H9 (cell line): ENCODE data around the gene INO80. TPM values are rescaled to one million over a fixed set of nuclear protein-coding genes. Genes with fewer than 3 reads are reported as not detected.

Experiments used
- DNase-seq: peaks from one replicate; pipeline ENCODE4 v3.0.0-alpha.2; 2017
- H2AFZ ChIP-seq: one replicate; pipeline ENCODE4 v1.6.1; 2013; ENCODE audit warnings: mild to moderate bottlenecking, low read length, control low read depth, moderate library complexity
- H2AK5ac ChIP-seq: 2 replicates; pipeline ENCODE4 v1.6.1; 2013; ENCODE audit warnings: low read length, control low read depth, mixed read lengths; ENCODE audit not compliant: insufficient read length
- H2BK120ac ChIP-seq: one replicate; pipeline ENCODE4 v1.6.1; 2013; ENCODE audit warnings: low read depth, mild to moderate bottlenecking, low read length, control low read depth, inconsistent platforms; ENCODE audit not compliant: poor library complexity, severe bottlenecking
- H2BK12ac ChIP-seq: 2 replicates; pipeline ENCODE4 v1.6.1; 2013; ENCODE audit warnings: low read length, control low read depth, mixed read lengths, low read depth; ENCODE audit not compliant: insufficient read length
- H2BK15ac ChIP-seq: 2 replicates; pipeline ENCODE4 v1.6.1; 2013; ENCODE audit warnings: low read depth, low read length, control low read depth
- H2BK20ac ChIP-seq: one replicate; pipeline ENCODE4 v1.6.1; 2013; ENCODE audit warnings: low read depth, mild to moderate bottlenecking, low read length, control low read depth, inconsistent platforms; ENCODE audit not compliant: poor library complexity, severe bottlenecking
- H2BK5ac ChIP-seq: 2 replicates; pipeline ENCODE4 v1.6.1; 2013; ENCODE audit warnings: low read length, control low read depth, mixed read lengths; ENCODE audit not compliant: insufficient read length
- H3K14ac ChIP-seq: 2 replicates; pipeline ENCODE4 v1.6.1; 2013; ENCODE audit warnings: low read length, control low read depth; ENCODE audit not compliant: insufficient read depth
- H3K18ac ChIP-seq: 2 replicates; pipeline ENCODE4 v1.6.1; 2013; ENCODE audit warnings: low read depth, mild to moderate bottlenecking, mixed read lengths, low read length, control low read depth; ENCODE audit not compliant: insufficient read length
- H3K23ac ChIP-seq: 2 replicates; pipeline ENCODE4 v1.6.1; 2013; ENCODE audit warnings: low read length, control low read depth, mixed read lengths, low read depth; ENCODE audit not compliant: insufficient read length
- H3K23me2 ChIP-seq: 2 replicates; pipeline ENCODE4 v1.6.1; 2013; ENCODE audit warnings: low read depth, mild to moderate bottlenecking, mixed read lengths, low read length, control low read depth; ENCODE audit not compliant: insufficient read length, poor library complexity, severe bottlenecking
- H3K27ac ChIP-seq: 2 replicates; pipeline ENCODE4 v1.5.1; 2013; ENCODE audit warnings: low read length, control low read depth, mixed read lengths, low read depth; ENCODE audit not compliant: insufficient read length
- H3K27me3 ChIP-seq: 2 replicates; pipeline ENCODE4 v1.6.1; 2013; ENCODE audit warnings: low read length, control low read depth, inconsistent platforms; ENCODE audit not compliant: insufficient read depth
- H3K4ac ChIP-seq: 2 replicates; pipeline ENCODE4 v1.6.1; 2013; ENCODE audit warnings: low read depth, mild to moderate bottlenecking, control low read depth, inconsistent platforms, low read length, moderate library complexity
- H3K4me1 ChIP-seq: 2 replicates; pipeline ENCODE4 v1.6.1; 2013; ENCODE audit warnings: low read length, control low read depth, inconsistent platforms; ENCODE audit not compliant: insufficient read depth
- H3K4me2 ChIP-seq: 2 replicates; pipeline ENCODE4 v1.6.1; 2013; ENCODE audit warnings: low read length, control low read depth, mixed read lengths; ENCODE audit not compliant: insufficient read length, insufficient read depth
- H3K56ac ChIP-seq: 2 replicates; pipeline ENCODE4 v1.6.1; 2013; ENCODE audit warnings: low read depth, mild to moderate bottlenecking, mixed read lengths, low read length, control low read depth; ENCODE audit not compliant: insufficient read length
- H3K79me1 ChIP-seq: 2 replicates; pipeline ENCODE4 v1.6.1; 2013; ENCODE audit warnings: low read depth, mild to moderate bottlenecking, moderate library complexity, low read length, control low read depth, inconsistent platforms; ENCODE audit not compliant: insufficient read depth, poor library complexity, severe bottlenecking
- H3K79me2 ChIP-seq: 2 replicates; pipeline ENCODE4 v1.6.1; 2013; ENCODE audit warnings: low read length, control low read depth, inconsistent platforms; ENCODE audit not compliant: insufficient read depth
- H3K9ac ChIP-seq: 2 replicates; pipeline ENCODE4 v1.6.1; 2013; ENCODE audit warnings: low read length, control low read depth, mixed read lengths; ENCODE audit not compliant: insufficient read length; ENCODE audit errors: extremely low read depth
- H3K9me3 ChIP-seq: one replicate; pipeline ENCODE4 v1.6.1; 2013; ENCODE audit warnings: low read depth, low read length, inconsistent platforms; ENCODE audit not compliant: control insufficient read depth
- H3T11ph ChIP-seq: one replicate; pipeline ENCODE4 v1.6.1; 2013; ENCODE audit warnings: mild to moderate bottlenecking, low read length, control low read depth, inconsistent platforms
- H4K20me1 ChIP-seq: one replicate; pipeline ENCODE4 v1.6.1; 2013; ENCODE audit not compliant: control insufficient read depth, insufficient read length, insufficient read depth
- H4K5ac ChIP-seq: 2 replicates; pipeline ENCODE4 v1.6.1; 2013; ENCODE audit warnings: low read depth, mild to moderate bottlenecking, mixed read lengths, low read length, control low read depth; ENCODE audit not compliant: insufficient read length
- H4K8ac ChIP-seq: replicated peaks from 2 replicates; pipeline ENCODE4 v1.6.1; 2013; ENCODE audit warnings: low read length, control low read depth, mixed read lengths, low read depth; ENCODE audit not compliant: insufficient read length
- H4K91ac ChIP-seq: 2 replicates; pipeline ENCODE4 v1.6.1; 2013; ENCODE audit warnings: low read depth, mild to moderate bottlenecking, moderate library complexity, mixed read lengths, low read length, control low read depth; ENCODE audit not compliant: insufficient read length
- H3K27ac Mint-ChIP-seq, 3 experiments: 2 replicates in 2 of 3; 3 replicates in 1 of 3; pipeline ENCODE4 v1.8.0; 2020 to 2021; ENCODE audit warnings: mixed read lengths in 3 of 3, mild to moderate bottlenecking in 1 of 3, moderate library complexity in 1 of 3
- H3K27me3 Mint-ChIP-seq: 2 replicates; pipeline ENCODE4 v1.8.0; 2021; ENCODE audit warnings: low read depth, mild to moderate bottlenecking, moderate library complexity, mixed read lengths
- H3K36me3 Mint-ChIP-seq, 3 experiments: 2 replicates in 2 of 3; 3 replicates in 1 of 3; pipeline ENCODE4 v1.8.0; 2020 to 2021; ENCODE audit warnings: low read depth in 3 of 3, mixed read lengths in 3 of 3; ENCODE audit not compliant: insufficient read depth in 1 of 3
- H3K4me1 Mint-ChIP-seq, 2 experiments: 2 replicates each; pipeline ENCODE4 v1.8.0; 2020; ENCODE audit warnings: mixed read lengths in 2 of 2
- H3K4me3 Mint-ChIP-seq, 2 experiments: 2 replicates in 1 of 2; 3 replicates in 1 of 2; pipeline ENCODE4 v1.8.0; 2020 to 2021; ENCODE audit warnings: mild to moderate bottlenecking in 2 of 2, mixed read lengths in 2 of 2, moderate library complexity in 1 of 2
- H3K9me3 Mint-ChIP-seq, 2 experiments: 2 replicates in 1 of 2; 3 replicates in 1 of 2; pipeline ENCODE4 v1.8.0; 2020; ENCODE audit warnings: mild to moderate bottlenecking in 2 of 2, mixed read lengths in 2 of 2, moderate library complexity in 1 of 2
- CTCF ChIP-seq: fragments of 200-600 bp; sonication (generic); conservative IDR thresholded peaks from 3 replicates; pipeline ENCODE4 v1.8.0; 2021; ENCODE audit warnings: antibody characterized with exemption, mild to moderate bottlenecking
- WGBS: extraction: QIAGEN DNeasy Blood & Tissue Kit; methylation state at CpG from one replicate; pipeline ENCODE4 v1.1.7; 2013; ENCODE audit warnings: missing lambda C conversion rate, low lambda C conversion rate, mixed read lengths; ENCODE audit not compliant: insufficient read length; ENCODE audit errors: extremely low coverage; 5-methylcytosine and 5-hydroxymethylcytosine counted together
- total RNA-seq: library from RNA; stranded (reverse); gene quantifications from 2 replicates; pipeline ENCODE4 v1.2.1, GENCODE V29; 2021

The INO80 gene
- total RNA-seq, 1 experiment from 2014 or later, result 29.2 TPM

GRCh38 chr15:40964634-40965033 lies 151.4 kb downstream of the INO80 start:
- Histone ChIP-seq H4K5ac (no peak overlapping the region), H2BK120ac (no peak overlapping the region), H3K9me3 (no peaks in the 10 kb centered on the region), H2BK20ac (no peak overlapping the region), H3K4me1 (no peaks in the 10 kb centered on the region), H3K79me1 (no peaks in the 10 kb centered on the region), H2AFZ (no peak overlapping the region), H3K14ac (no peak overlapping the region), H3K56ac (no peak overlapping the region), H3K23me2 (no peaks in the 10 kb centered on the region), H3K18ac (no peak overlapping the region), H4K91ac (no peak overlapping the region), H4K20me1 (no peaks in the 10 kb centered on the region), H3K4ac (no peak overlapping the region), H2AK5ac (no peak overlapping the region), H3T11ph (no peak overlapping the region), H3K9ac (no peak overlapping the region), H2BK12ac (no peak overlapping the region), H2BK5ac (no peak overlapping the region), H2BK15ac (no peak overlapping the region), H3K4me2 (no peak overlapping the region), H3K27ac (no peak overlapping the region), H3K79me2 (no peaks in the 10 kb centered on the region), H3K27me3 (no peaks in the 10 kb centered on the region), H3K23ac (no peak overlapping the region), H4K8ac (no peak overlapping the region)
- Mint-ChIP-seq H3K27me3 (peaks cover 2% of the 10 kb centered on the region), H3K27ac (no peak overlapping the region), H3K4me1 (peaks cover 31 to 39% of the 10 kb centered on the region in 2 experiments), H3K9me3 (peaks cover 2 to 3% of the 10 kb centered on the region in 2 experiments; a peak in 3 of 5 replicates), H3K4me3 (no peak overlapping the region), H3K36me3 (peaks cover 1 to 10% (median 4%) of the 10 kb centered on the region in 3 experiments; a peak in 5 of 7 replicates)
- no peak for TF ChIP-seq CTCF
- WGBS, result no CpG with 5 or more reads among the region's 13 CpGs
- no peak for DNase-seq
